ENCODE measurements around the gene ANKRD12.

GRCh38 chr18:9160014-9160413 lies 23.4 kb downstream of the ANKRD12 start:
- TF ChIP-seq CTCF (conservative IDR thresholded peaks at IDR 0.05; ENCODE audit: low read length), result no peak
- TF ChIP-seq EZH2phosphoT487 (IDR thresholded peaks at IDR 0.05; ENCODE audit: borderline replicate concordance, low read depth, low read length), result no peak
